ENCODE results near the gene PLCG2.

GRCh38 chr16:81864646-81865382 is 85.7 kb downstream of the PLCG2 start:
- TF ChIP-seq, protein P1, sequence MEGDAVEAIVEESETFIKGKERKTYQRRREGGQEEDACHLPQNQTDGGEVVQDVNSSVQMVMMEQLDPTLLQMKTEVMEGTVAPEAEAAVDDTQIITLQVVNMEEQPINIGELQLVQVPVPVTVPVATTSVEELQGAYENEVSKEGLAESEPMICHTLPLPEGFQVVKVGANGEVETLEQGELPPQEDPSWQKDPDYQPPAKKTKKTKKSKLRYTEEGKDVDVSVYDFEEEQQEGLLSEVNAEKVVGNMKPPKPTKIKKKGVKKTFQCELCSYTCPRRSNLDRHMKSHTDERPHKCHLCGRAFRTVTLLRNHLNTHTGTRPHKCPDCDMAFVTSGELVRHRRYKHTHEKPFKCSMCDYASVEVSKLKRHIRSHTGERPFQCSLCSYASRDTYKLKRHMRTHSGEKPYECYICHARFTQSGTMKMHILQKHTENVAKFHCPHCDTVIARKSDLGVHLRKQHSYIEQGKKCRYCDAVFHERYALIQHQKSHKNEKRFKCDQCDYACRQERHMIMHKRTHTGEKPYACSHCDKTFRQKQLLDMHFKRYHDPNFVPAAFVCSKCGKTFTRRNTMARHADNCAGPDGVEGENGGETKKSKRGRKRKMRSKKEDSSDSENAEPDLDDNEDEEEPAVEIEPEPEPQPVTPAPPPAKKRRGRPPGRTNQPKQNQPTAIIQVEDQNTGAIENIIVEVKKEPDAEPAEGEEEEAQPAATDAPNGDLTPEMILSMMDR (IDR thresholded peaks at IDR 0.05; ENCODE audit: insufficient read depth, low read length, poor library complexity, severe bottlenecking): no peak
- no peak for TF ChIP-seq EZH2phosphoT487 (conservative IDR thresholded peaks at IDR 0.05; ENCODE audit: low read length)
